Hepatocyte (in vitro differentiated cells): ENCODE data around the gene CRIP2. TPM values are rescaled to one million over a fixed set of nuclear protein-coding genes. Genes with fewer than 3 reads are reported as not detected.

Experiments used
- DNase-seq: peaks from one replicate; pipeline ENCODE4 v3.0.0-alpha.2; 2016; ENCODE audit warnings: low spot score
- H2AFZ ChIP-seq: fragments of 200-600 bp; sonication (generic); 2 replicates; pipeline ENCODE4 v1.6.0; 2016; ENCODE audit warnings: antibody characterized with exemption, mild to moderate bottlenecking
- H3K27ac ChIP-seq: fragments of 200-600 bp; sonication (generic); 2 replicates; pipeline ENCODE4 v1.5.1; 2016; ENCODE audit warnings: mild to moderate bottlenecking
- H3K27me3 ChIP-seq: fragments of 200-600 bp; sonication (generic); 2 replicates; pipeline ENCODE4 v1.6.1; 2016
- H3K36me3 ChIP-seq: fragments of 200-600 bp; sonication (generic); replicated peaks from 2 replicates; pipeline ENCODE4 v1.5.1; 2016; ENCODE audit warnings: low read depth; ENCODE audit not compliant: insufficient read depth
- H3K4me1 ChIP-seq: fragments of 200-600 bp; sonication (generic); 2 replicates; pipeline ENCODE4 v1.5.1; 2016; ENCODE audit warnings: mild to moderate bottlenecking, moderate library complexity; ENCODE audit not compliant: insufficient read depth
- H3K4me2 ChIP-seq: fragments of 200-600 bp; sonication (generic); 2 replicates; pipeline ENCODE4 v1.6.0; 2016
- H3K4me3 ChIP-seq: fragments of 200-600 bp; sonication (generic); 2 replicates; pipeline ENCODE4 v1.5.1; 2016; ENCODE audit warnings: mild to moderate bottlenecking
- H3K79me2 ChIP-seq: fragments of 200-600 bp; sonication (generic); 2 replicates; pipeline ENCODE4 v1.6.0; 2017; ENCODE audit warnings: mild to moderate bottlenecking
- H3K9me2 ChIP-seq: fragments of 200-600 bp; sonication (generic); replicated peaks from 2 replicates; pipeline ENCODE4 v1.6.0; 2017; ENCODE audit warnings: mild to moderate bottlenecking; ENCODE audit not compliant: insufficient read depth
- H3K9me3 ChIP-seq: fragments of 200-600 bp; sonication (generic); 2 replicates; pipeline ENCODE4 v1.5.1; 2016; ENCODE audit warnings: low read depth, mild to moderate bottlenecking
- H4K20me1 ChIP-seq: fragments of 200-600 bp; sonication (generic); 2 replicates; pipeline ENCODE4 v1.6.0; 2016; ENCODE audit warnings: mild to moderate bottlenecking; ENCODE audit not compliant: insufficient read depth, poor library complexity, severe bottlenecking
- EZH2 ChIP-seq: fragments of 200-600 bp; sonication (generic); IDR thresholded peaks from 2 replicates; pipeline ENCODE4 v1.6.1; 2016; ENCODE audit warnings: antibody characterized with exemption, mild to moderate bottlenecking, borderline replicate concordance
- EZH2phosphoT487 ChIP-seq: fragments of 200-600 bp; sonication (generic); IDR thresholded peaks from one replicate; pipeline ENCODE4 v1.6.1; 2018; ENCODE audit warnings: antibody characterized with exemption, mild to moderate bottlenecking, low read depth, moderate library complexity; ENCODE audit not compliant: unreplicated experiment, severe bottlenecking
- WGBS: methylation state at CpG from one replicate; pipeline ENCODE4 v1.1.6; 2016; ENCODE audit warnings: low lambda C conversion rate; ENCODE audit errors: missing lambda C conversion rate; 5-methylcytosine and 5-hydroxymethylcytosine counted together
- polyA plus RNA-seq: library from polyadenylated mRNA; unstranded; fragments of >200 nt; fragmentation: Nextera tagmentation; extraction: Ambion mirVana; gene quantifications from 2 replicates; pipeline ENCODE4 v1.2.1, GENCODE V29; 2016
- total RNA-seq: library from RNA; depleted of rRNA; stranded (reverse); fragments of >200 nt; gene quantifications from 2 replicates; pipeline ENCODE4 v1.2.3, GENCODE V29; 2014
- TF ChIP-seq, protein P1 (sequence below): fragments of 200-600 bp; sonication (generic); IDR thresholded peaks from 2 replicates; pipeline ENCODE4 v1.5.1; 2016; ENCODE audit warnings: antibody characterized with exemption, mild to moderate bottlenecking; ENCODE audit not compliant: poor library complexity

CRIP2 gene
- total and polyA plus RNA-seq, 2 experiments from 2014 or later = 8.3 to 29.1 TPM

GRCh38 chr14:105508069-105508468, 33.4 kb downstream of the CRIP2 start:
- no peaks in the 10 kb centered on the region for H4K20me1 ChIP-seq
- 84% methylated on average over 16 of the region's 16 CpGs for WGBS
- TF ChIP-seq EZH2 (no peak), EZH2phosphoT487 (no peak)
- TF ChIP-seq, protein P1, sequence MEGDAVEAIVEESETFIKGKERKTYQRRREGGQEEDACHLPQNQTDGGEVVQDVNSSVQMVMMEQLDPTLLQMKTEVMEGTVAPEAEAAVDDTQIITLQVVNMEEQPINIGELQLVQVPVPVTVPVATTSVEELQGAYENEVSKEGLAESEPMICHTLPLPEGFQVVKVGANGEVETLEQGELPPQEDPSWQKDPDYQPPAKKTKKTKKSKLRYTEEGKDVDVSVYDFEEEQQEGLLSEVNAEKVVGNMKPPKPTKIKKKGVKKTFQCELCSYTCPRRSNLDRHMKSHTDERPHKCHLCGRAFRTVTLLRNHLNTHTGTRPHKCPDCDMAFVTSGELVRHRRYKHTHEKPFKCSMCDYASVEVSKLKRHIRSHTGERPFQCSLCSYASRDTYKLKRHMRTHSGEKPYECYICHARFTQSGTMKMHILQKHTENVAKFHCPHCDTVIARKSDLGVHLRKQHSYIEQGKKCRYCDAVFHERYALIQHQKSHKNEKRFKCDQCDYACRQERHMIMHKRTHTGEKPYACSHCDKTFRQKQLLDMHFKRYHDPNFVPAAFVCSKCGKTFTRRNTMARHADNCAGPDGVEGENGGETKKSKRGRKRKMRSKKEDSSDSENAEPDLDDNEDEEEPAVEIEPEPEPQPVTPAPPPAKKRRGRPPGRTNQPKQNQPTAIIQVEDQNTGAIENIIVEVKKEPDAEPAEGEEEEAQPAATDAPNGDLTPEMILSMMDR = no peak
- H3K4me2 ChIP-seq = no peak overlapping the region
- H3K36me3 ChIP-seq = no peaks in the 10 kb centered on the region
- no peak overlapping the region for H3K4me3 ChIP-seq
- H3K9me3 ChIP-seq = no peaks in the 10 kb centered on the region
- H3K27ac ChIP-seq = no peak overlapping the region
- no peaks in the 10 kb centered on the region for H3K27me3 ChIP-seq
- H2AFZ ChIP-seq = no peak overlapping the region
- no peak for DNase-seq
- H3K4me1 ChIP-seq = no peaks in the 10 kb centered on the region
- no peaks in the 10 kb centered on the region for H3K79me2 ChIP-seq
- H3K9me2 ChIP-seq = no peaks in the 10 kb centered on the region

DNA sequence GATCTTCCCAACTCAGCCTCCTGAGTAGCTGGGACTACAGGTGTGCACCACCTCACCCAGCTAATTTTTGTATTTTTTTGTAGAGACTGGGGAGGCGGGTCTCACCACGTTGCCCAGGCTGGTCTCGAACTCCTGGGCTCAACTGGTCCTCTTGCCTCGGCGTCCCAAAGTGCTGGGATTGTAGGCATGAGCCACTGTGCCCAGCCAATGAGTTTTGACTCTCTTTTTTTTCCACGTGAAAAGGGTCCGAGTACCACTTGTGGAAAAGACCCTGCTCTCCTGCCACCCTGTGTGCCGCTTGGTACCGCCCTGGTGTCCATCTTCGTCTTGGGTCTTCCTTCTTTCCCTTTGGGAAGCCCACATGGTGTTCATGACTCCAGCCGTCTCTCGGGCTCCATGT, 34.0 kb downstream of the CRIP2 start:
- H3K9me3 ChIP-seq = no peaks in the 10 kb centered on the region
- no peaks in the 10 kb centered on the region for H3K27me3 ChIP-seq

GRCh38 chr14:105517096-105517495, 42.5 kb downstream of the CRIP2 start:
- WGBS = 64% methylated on average over 5 of the region's 5 CpGs
- no peak for DNase-seq
- no peak overlapping the region for H3K4me2 ChIP-seq
- no peak overlapping the region for H3K4me3 ChIP-seq
- H3K36me3 ChIP-seq = no peaks in the 10 kb centered on the region
- TF ChIP-seq, protein P1 = no peak
- TF ChIP-seq EZH2 = no peak
- no peak for TF ChIP-seq EZH2phosphoT487
- no peaks in the 10 kb centered on the region for H4K20me1 ChIP-seq
- H3K79me2 ChIP-seq = no peaks in the 10 kb centered on the region
- H2AFZ ChIP-seq = no peak overlapping the region
- H3K4me1 ChIP-seq = no peaks in the 10 kb centered on the region
- H3K9me2 ChIP-seq = no peaks in the 10 kb centered on the region
- no peaks in the 10 kb centered on the region for H3K9me3 ChIP-seq
- H3K27ac ChIP-seq = no peak overlapping the region
- H3K27me3 ChIP-seq = no peaks in the 10 kb centered on the region

More for the DNA sequence above, 34.0 kb downstream of the CRIP2 start:
- Histone ChIP-seq H3K4me1 (no peaks in the 10 kb centered on the region), H2AFZ (no peak overlapping the region), H3K36me3 (no peaks in the 10 kb centered on the region), H3K4me3 (no peak overlapping the region), H3K79me2 (no peaks in the 10 kb centered on the region), H3K27ac (no peak overlapping the region), H3K4me2 (no peak overlapping the region), H4K20me1 (no peaks in the 10 kb centered on the region), H3K9me2 (no peaks in the 10 kb centered on the region)
- DNase-seq = no peak
- 82% methylated on average over 12 of the region's 12 CpGs for WGBS
- TF ChIP-seq, protein P1 = no peak
- TF ChIP-seq EZH2 (no peak), EZH2phosphoT487 (no peak)
